NCI-H1930 (cell line): ENCODE data around the gene TTC34.

Experiments
- DNase-seq, 2 experiments: peaks; one replicate each; lab custom pipeline; 2025; lab: John Stamatoyannopoulos, UW

TTC34 gene

DNA sequence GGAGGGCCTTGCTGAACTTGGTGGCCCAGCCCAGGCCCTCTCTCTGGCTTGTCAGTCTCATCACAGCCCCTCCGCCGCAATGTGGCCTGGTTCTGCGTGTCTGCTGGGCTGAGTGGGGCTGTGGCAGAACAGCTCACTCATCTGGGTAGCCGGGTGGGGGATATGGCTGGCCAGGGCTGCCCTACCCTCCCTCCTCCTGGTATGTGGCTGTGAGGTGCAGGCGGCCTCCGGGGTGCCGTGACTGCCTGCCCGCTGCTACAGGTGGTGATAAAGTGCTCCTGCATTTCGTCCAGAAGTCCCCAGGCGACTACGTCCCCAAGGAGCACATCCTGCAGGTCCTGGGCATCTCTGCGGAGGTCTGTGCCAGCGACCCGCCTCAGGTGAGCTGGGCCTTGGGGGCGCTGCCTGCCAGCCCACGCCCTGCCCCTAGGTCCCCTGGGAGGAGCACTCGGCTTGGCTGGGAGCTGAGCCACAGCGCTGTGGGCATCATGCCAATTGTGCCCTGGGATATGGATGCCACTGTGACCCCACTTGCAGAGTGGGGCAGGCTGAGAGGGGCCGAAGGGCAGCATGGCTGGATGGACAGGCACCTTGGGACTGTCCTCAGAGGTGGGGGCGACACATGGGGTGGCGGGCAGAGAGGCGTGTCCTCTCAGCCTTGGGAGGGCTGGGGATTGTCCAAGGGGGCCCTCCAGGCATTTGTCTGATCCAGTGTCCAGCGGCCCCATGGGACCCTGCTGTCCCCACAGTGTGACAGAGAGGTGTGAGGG is 212.6 kb downstream of the TTC34 start:
- no peak for DNase-seq

- no peak for DNase-seq
Observed at GRCh38 chr1:2587860-2588571, 213.5 kb downstream of the TTC34 start.

DNA sequence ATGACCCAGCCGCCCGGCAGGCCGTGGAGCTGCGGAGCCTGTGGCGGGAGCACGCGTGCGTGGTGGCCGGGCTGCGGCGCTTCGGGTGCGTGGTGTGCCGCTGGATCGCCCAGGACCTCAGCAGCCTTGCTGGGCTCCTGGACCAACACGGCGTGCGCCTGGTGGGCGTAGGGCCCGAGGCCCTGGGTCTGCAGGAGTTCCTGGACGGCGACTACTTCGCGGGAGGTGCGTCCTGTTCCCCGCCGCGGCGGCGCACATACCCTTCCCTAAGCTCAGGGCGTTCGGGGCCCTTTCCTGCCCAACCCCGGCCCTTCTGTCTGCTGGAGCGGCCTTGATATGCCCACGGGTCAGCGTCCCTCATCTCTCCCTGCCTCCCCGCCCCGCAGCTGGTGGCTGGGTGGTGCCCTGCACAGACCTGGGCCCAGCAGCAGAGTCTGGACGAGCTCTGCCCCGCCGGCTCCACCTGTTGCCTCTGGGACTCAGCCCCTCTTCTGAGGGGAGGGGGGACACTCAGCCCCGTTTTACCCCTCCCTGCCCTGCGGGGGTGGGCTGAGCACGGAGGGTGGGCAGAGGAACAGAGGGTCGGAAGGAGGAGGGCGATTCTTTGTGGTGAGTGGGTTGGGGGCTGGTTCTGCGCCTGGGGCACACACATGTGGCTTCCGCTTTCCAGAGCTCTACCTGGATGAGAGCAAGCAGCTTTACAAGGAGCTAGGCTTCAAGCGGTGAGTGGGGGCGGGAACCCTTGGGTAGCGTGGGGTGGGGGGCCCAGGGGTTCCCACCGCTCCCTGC is 214.2 kb downstream of the TTC34 start:
- DNase-seq: no peak

- DNase-seq: peak; percentile 91 to 93
Observed at GRCh38 chr1:2586154-2587070, 215.1 kb downstream of the TTC34 start, which contains the start of gene PRXL2B. PRXL2B (plus strand) TSS chr1:2586777; CDS start chr1:2586886, 109 bp downstream.
